HG03439 (cell line): Measurements from ENCODE around the gene PRKCH.

Experiments
- ATAC-seq: cut with Tn5 transposase; IDR thresholded peaks from one replicate; pipeline ENCODE4 v1.9.1; 2021; ENCODE audit warnings: mild to moderate bottlenecking, moderate library complexity; ENCODE audit not compliant: unreplicated experiment

PRKCH gene

GRCh38 chr14:61575551-61576150, 254.3 kb downstream of the PRKCH start:
- ATAC-seq: no peak

- no peak for ATAC-seq
These were observed 256.1 kb downstream of the PRKCH start for GRCh38 chr14:61577506-61577931.

GRCh38 chr14:61578745-61579144, 257.4 kb downstream of the PRKCH start:
- ATAC-seq: no peak

DNA sequence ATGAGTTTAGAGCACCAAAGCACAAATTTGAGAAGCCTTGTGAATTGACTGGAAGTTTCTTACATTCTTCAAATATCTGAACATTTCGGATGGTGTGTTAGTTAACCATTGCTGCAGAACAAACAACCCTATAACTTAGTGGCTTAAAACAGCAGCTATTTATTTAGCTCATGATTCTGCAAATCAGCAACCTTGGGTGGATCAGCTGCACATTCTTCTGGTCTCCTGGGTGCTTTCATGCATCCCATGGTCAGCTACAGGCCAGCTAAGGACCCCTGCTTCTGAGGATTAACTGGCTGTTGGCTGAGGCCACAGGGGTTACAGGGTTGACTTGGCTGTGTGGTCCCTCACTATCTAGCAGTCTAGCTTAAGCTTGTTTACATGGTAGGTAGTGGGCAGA, 260.0 kb downstream of the PRKCH start:
- no peak for ATAC-seq

DNA sequence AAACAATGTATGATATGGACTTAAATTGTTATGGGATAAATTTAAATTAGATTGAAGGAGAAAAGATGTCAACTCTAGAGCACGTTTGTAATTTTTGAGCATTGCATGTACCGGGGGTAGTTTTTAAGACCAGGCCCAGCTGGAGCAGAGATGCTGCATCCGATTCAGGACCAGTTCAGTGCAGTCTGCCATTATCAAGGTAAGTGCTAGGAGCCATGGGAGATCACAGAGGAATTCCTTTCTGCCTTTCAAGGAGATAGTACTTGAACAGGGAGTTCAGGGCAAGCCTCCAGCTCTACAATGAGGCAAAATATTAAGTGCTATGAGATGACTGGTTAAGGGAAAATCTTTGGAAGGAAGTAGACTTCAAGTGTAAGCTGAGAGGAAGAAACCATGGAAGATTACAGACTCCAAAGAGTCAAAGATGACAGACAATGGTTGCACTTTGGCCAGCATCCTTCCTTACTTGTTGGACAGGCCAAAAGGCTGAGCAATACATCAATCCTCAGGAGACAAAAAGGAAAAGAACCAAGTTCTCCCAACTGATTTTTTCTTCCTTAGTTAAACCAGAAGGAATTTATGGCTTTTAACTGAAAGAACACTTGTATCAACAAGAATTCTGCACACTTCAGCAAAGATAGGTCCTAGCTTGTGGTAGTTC, 260.7 kb downstream of the PRKCH start:
- ATAC-seq: no peak

DNA sequence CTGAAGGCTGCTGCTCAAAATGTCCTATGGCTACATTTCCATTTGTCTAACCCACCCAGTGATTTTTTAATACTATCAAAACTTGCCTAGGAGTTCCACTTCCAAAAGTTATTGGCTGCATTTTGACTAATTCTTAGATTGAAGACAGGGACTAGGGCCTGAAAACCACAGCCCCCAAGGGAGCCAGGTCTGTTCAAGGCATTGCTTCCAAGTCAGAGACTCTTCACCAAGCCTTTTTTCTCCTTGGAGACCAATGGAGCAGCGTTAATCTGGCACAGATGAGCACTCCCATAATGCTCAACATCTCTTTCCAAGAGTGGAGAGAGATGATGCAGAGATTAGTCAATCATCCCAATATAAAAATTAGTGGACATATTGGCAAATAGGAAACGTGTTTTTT, 261.4 kb downstream of the PRKCH start:
- no peak for ATAC-seq

DNA sequence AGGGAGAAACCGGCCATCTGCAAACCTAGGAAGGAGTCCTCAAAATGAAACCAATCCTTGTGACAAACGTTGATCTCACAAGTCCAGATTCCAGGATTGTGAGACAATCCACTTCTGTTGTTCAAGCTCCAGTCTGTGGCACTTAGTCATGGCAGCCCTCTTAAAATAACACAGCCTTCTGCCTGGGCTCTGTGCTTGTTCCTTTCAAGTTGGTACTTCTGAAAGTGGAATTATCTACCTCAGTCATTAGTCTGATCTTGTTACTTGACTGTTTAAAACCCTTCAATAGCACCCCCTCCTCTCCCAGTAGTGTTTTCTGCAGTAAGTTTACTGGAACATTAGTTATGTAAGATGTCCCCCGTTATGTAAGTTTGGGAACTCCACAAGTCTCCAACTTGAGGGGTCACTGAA, 263.0 kb downstream of the PRKCH start:
- ATAC-seq: no peak

DNA sequence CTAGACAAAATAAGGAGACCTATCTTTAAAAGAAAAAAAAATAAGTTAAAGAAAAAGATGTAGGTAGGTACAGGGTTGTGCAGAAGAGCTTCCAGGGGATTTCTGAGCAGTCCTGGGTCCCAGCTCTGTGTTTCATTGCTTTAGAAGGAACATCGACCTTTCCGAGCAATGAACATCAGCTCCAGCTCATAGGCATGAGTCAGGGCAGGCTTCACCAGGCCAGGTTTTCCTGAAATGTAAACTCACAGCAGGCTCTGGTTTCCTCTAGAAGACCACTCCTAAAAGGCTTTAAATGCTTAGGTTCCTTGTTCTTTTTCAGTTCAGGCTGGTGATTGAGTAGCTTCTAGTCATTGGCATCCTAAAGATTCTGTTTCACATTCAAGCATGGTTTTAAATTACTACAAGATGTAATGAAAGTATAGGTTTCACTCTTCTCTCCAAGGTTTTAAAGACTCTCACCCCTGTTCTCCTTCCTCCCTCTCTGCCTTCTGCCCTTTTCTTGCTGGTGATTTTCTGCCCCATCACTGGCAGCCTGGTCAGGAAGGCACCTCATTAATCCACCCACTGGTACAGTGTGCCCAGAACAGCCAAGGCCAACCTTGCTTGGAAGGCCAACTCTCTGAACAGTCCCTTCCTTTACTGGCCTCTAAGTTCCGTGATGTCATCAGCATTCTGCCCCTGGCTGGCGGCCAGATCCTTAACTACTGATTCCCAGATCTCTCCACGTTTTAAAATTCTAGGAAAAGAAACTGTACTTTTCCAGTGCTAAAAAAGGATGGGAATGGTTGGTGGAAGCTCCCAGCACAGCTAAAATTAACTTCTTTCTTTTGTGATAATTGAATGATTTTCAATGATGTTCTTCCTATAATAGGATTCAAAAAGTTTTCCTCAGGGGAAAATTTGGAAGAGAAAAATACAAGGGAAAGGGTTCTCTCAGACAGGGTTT, 264.5 kb downstream of the PRKCH start:
- ATAC-seq: no peak

- no peak for ATAC-seq
These were observed 265.2 kb downstream of the PRKCH start for GRCh38 chr14:61586544-61587055.

GRCh38 chr14:61587081-61587713, 265.8 kb downstream of the PRKCH start:
- no peak for ATAC-seq

GRCh38 chr14:61588419-61588901, 267.1 kb downstream of the PRKCH start:
- ATAC-seq: no peak

GRCh38 chr14:61589691-61590581, 268.6 kb downstream of the PRKCH start:
- ATAC-seq: no peak

DNA sequence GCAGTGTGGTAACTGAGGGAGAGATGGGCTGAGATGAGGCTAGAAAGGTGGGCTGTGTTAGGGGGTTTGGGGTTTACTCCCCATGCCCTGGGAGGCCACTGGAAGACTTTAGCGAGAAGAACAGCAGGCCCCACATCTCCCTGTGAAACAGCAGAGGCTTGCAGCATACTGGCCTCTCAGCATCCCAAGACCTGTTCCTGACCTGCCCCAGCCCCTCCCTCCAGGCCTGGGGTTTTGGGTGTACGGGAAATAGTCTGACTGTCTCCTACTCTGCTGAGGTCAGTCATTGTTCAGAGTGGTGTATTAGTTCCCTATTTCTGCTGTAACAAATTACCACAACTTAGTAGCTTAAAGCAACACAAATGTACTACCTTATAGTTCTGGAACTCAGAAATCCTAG, 270.5 kb downstream of the PRKCH start:
- no peak for ATAC-seq

- no peak for ATAC-seq
These were observed 272.0 kb downstream of the PRKCH start for GRCh38 chr14:61593330-61593729.

- ATAC-seq: no peak
These were observed 275.6 kb downstream of the PRKCH start for GRCh38 chr14:61596990-61597389.

DNA sequence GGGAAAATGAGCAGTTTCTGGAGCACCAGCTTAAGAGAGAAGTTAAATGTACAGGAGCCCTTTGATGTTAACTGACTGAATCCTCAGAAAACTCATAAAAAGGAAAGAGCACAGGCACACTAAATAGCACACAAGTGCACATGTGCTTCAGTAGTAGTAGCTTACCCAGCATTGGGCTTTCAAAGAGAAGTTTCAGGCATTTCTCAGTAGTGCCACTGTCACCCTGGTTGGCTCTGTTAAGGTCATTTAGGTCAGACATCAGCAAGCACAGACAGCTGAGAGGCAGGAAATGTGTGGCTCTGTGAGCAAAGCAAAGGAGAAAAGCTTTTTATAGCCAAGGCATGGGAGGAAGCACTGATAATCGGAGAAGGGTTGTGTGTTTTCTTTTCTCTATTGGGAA, 277.6 kb downstream of the PRKCH start:
- no peak for ATAC-seq

- ATAC-seq: no peak
These were observed 278.6 kb downstream of the PRKCH start for GRCh38 chr14:61599942-61600341.
